K562 (cell line): ENCODE measurements around the gene UBL3. TPM values are rescaled to one million over a fixed set of nuclear protein-coding genes. Genes with fewer than 3 reads are reported as not detected.

Source experiments
- BCL6 ChIP-seq: fragments of 250-450 bp; sonication (Bioruptor Pico); IDR thresholded peaks from 2 replicates; pipeline ENCODE4 v1.4.0; 2020
- COPS2 ChIP-seq: fragments of 450-650 bp; conservative IDR thresholded peaks from 2 replicates; pipeline ENCODE4 v1.6.1; 2016; ENCODE audit warnings: mild to moderate bottlenecking, moderate library complexity
- E2F3 ChIP-seq: fragments of 250-450 bp; sonication (Bioruptor Pico); IDR thresholded peaks from 2 replicates; pipeline ENCODE4 v1.4.0; 2020; ENCODE audit warnings: mild to moderate bottlenecking
- FOXA3 ChIP-seq, 2 experiments: fragments of 450-650 bp in 1 of 2; sonication (generic) in 1 of 2; formaldehyde crosslinking; IDR thresholded peaks in 1 of 2; conservative IDR thresholded peaks in 1 of 2; 2 replicates each; pipeline versions ENCODE4 v1.4.0 to v1.8.0; 2020 to 2022; ENCODE audit warnings: mild to moderate bottlenecking in 2 of 2, missing genetic modification reagents in 1 of 2
- FOXJ3 ChIP-seq: sonication (generic); formaldehyde crosslinking; IDR thresholded peaks from 2 replicates; pipeline ENCODE4 v1.4.0; 2020; ENCODE audit warnings: mild to moderate bottlenecking, missing genetic modification reagents
- IRF2 ChIP-seq: sonication (generic); formaldehyde crosslinking; IDR thresholded peaks from 2 replicates; pipeline ENCODE4 v1.8.1; 2022; ENCODE audit warnings: mild to moderate bottlenecking, missing genetic modification reagents
- NELFE ChIP-seq: IDR thresholded peaks from 2 replicates; pipeline ENCODE4 v1.6.1; 2011; ENCODE audit warnings: mild to moderate bottlenecking; ENCODE audit not compliant: insufficient read depth, insufficient read length
- NR2C2 ChIP-seq, 2 experiments: fragments of 200-800 bp in 1 of 2; sonication (Bioruptor generic) in 1 of 2; sonication (generic) in 1 of 2; formaldehyde crosslinking in 1 of 2; IDR thresholded peaks; 2 replicates each; pipeline versions ENCODE4 v1.6.1 to v1.8.0; 2016 to 2022; ENCODE audit warnings: mild to moderate bottlenecking in 1 of 2, missing compliant biosample characterization in 1 of 2, missing genetic modification characterization in 1 of 2, missing genetic modification reagents in 1 of 2
- OTX1 ChIP-seq: fragments of 450-650 bp; formaldehyde crosslinking; IDR thresholded peaks from 2 replicates; pipeline ENCODE4 v1.4.0; 2022; ENCODE audit warnings: mild to moderate bottlenecking
- YY1 ChIP-seq, 3 experiments: IDR thresholded peaks; 2 replicates each; pipeline ENCODE4 v1.6.1; 2011; ENCODE audit warnings: low read length in 2 of 3, mild to moderate bottlenecking in 2 of 3, moderate library complexity in 2 of 3, borderline replicate concordance in 1 of 3, control low read depth in 1 of 3, low read depth in 1 of 3; ENCODE audit not compliant: insufficient read depth in 3 of 3, insufficient replicate concordance in 2 of 3, control insufficient read depth in 1 of 3, insufficient read length in 1 of 3; ENCODE audit errors: extremely low read depth in 1 of 3
- ZBED1 ChIP-seq: IDR thresholded peaks from 2 replicates; pipeline ENCODE4 v1.6.1; 2014
- ZBTB7A ChIP-seq: IDR thresholded peaks from 2 replicates; pipeline ENCODE4 v1.6.1; 2011; ENCODE audit warnings: low read depth, mild to moderate bottlenecking, low read length, moderate library complexity, borderline replicate concordance; ENCODE audit not compliant: control insufficient read depth
- ZNF184 ChIP-seq: sonication (generic); formaldehyde crosslinking; IDR thresholded peaks from 2 replicates; pipeline ENCODE4 v1.5.0; 2020; ENCODE audit warnings: missing genetic modification reagents
- ZNF24 ChIP-seq: fragments of 450-650 bp; IDR thresholded peaks from 2 replicates; pipeline ENCODE4 v1.6.1; 2016
- ZNF282 ChIP-seq: sonication (generic); formaldehyde crosslinking; IDR thresholded peaks from 2 replicates; pipeline ENCODE4 v1.8.1; 2023; ENCODE audit warnings: missing genetic modification reagents
- ZNF584 ChIP-seq: fragments of 200-800 bp; sonication (Bioruptor generic); IDR thresholded peaks from 2 replicates; pipeline ENCODE4 v1.6.1; 2016; ENCODE audit warnings: low read depth, mild to moderate bottlenecking, missing genetic modification characterization, missing compliant biosample characterization
- ZNF785 ChIP-seq: fragments of 250-450 bp; sonication (Bioruptor Pico); IDR thresholded peaks from 2 replicates; pipeline ENCODE4 v1.4.0; 2020; ENCODE audit warnings: mild to moderate bottlenecking
- polyA plus RNA-seq, 8 experiments: library from polyadenylated mRNA; depleted of rRNA in 4 of 8; stranded (reverse) in 5 of 8; unstranded in 3 of 8; fragments of >200 nt; fragmentation: Nextera tagmentation in 2 of 8; fragmentation: Illumina TruSeq in 1 of 8; extraction: Ambion mirVana in 2 of 8; extraction: Trizol in 1 of 8; gene quantifications; 2 replicates each; pipeline versions ENCODE4 v1.2.1 to v1.2.3, GENCODE V29; 2011 to 2014; ENCODE audit warnings: inconsistent platforms in 1 of 8, missing spikeins in 1 of 8
- total RNA-seq, 7 experiments: library from RNA; depleted of rRNA in 6 of 7; stranded (reverse); fragments of >200 nt in 6 of 7; fragmentation: Illumina TruSeq in 2 of 7; extraction: Trizol in 2 of 7; gene quantifications; 2 replicates each; pipeline versions ENCODE4 v1.2.1 to v1.2.3, GENCODE V29; 2011 to 2021; ENCODE audit warnings: low replicate concordance in 1 of 7
- TF ChIP-seq, protein P1 (sequence below): sonication (generic); formaldehyde crosslinking; IDR thresholded peaks from 2 replicates; pipeline ENCODE4 v1.8.0; 2022; ENCODE audit warnings: missing genetic modification reagents, mild to moderate bottlenecking, borderline replicate concordance
- TF ChIP-seq, protein P2 (sequence below), 2 experiments: fragments of 200-800 bp in 1 of 2; sonication (Bioruptor generic) in 1 of 2; sonication (generic) in 1 of 2; formaldehyde crosslinking in 1 of 2; IDR thresholded peaks in 1 of 2; conservative IDR thresholded peaks in 1 of 2; 2 replicates each; pipeline versions ENCODE4 v1.5.0 to v1.6.1; 2016 to 2020; ENCODE audit warnings: missing compliant biosample characterization in 1 of 2, missing genetic modification characterization in 1 of 2, missing genetic modification reagents in 1 of 2
- TF ChIP-seq, protein P3 (sequence below): IDR thresholded peaks from 3 replicates; pipeline ENCODE4 v1.6.1; 2011; ENCODE audit warnings: borderline replicate concordance, mild to moderate bottlenecking; ENCODE audit not compliant: insufficient read length, insufficient read depth
- TF ChIP-seq, protein P4 (sequence below): sonication (generic); formaldehyde crosslinking; IDR thresholded peaks from 2 replicates; pipeline ENCODE4 v1.8.0; 2022; ENCODE audit warnings: missing genetic modification reagents, mild to moderate bottlenecking, borderline replicate concordance

Gene UBL3
- total and polyA plus RNA-seq, 9 of the 15 experiments (the other 6 are each of a cell fraction or from before 2014, with no cell fraction given), result 0.64 to 2.4 (median 1.8) TPM

DNA sequence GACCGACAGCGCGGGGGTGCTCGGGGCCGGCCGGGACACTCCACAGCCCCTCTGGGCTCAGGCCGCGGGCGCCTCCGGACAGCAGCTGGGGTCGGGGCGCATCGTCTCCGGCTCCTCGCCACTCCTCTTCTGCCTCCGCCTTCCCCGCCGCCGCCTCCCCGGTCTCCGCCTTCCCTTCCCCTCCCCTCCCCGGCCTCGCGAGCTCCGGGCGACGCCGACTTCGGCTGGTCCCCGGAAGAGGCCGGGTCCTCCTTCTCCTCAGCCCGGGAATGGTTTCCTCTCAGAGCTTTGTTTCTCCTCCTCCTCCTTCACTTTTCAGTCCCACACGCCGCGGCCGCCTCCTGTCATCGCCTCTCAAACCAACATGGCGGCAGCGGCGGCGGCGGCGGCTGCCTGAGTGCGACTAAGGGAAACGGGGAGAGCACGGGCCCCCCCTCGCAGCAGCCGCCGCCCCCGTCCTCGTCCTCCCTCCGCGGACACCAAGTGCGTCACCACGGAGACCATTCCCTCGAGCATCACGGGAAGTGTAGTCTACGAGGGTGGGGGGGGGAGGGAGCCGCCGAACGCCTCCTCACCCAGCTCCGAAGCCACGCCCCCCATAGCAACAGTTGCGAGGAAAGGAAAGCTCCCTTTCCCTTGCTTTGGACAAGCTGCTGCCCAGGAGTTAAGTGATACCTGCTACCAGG lies at the start of gene UBL3 (continued):
- TF ChIP-seq, protein P1, sequence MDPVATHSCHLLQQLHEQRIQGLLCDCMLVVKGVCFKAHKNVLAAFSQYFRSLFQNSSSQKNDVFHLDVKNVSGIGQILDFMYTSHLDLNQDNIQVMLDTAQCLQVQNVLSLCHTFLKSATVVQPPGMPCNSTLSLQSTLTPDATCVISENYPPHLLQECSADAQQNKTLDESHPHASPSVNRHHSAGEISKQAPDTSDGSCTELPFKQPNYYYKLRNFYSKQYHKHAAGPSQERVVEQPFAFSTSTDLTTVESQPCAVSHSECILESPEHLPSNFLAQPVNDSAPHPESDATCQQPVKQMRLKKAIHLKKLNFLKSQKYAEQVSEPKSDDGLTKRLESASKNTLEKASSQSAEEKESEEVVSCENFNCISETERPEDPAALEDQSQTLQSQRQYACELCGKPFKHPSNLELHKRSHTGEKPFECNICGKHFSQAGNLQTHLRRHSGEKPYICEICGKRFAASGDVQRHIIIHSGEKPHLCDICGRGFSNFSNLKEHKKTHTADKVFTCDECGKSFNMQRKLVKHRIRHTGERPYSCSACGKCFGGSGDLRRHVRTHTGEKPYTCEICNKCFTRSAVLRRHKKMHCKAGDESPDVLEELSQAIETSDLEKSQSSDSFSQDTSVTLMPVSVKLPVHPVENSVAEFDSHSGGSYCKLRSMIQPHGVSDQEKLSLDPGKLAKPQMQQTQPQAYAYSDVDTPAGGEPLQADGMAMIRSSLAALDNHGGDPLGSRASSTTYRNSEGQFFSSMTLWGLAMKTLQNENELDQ, result no peak
- TF ChIP-seq, protein P2, sequence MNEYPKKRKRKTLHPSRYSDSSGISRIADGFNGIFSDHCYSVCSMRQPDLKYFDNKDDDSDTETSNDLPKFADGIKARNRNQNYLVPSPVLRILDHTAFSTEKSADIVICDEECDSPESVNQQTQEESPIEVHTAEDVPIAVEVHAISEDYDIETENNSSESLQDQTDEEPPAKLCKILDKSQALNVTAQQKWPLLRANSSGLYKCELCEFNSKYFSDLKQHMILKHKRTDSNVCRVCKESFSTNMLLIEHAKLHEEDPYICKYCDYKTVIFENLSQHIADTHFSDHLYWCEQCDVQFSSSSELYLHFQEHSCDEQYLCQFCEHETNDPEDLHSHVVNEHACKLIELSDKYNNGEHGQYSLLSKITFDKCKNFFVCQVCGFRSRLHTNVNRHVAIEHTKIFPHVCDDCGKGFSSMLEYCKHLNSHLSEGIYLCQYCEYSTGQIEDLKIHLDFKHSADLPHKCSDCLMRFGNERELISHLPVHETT (CRISPR knock-in tag; conservative IDR thresholded peaks at IDR 0.05 in 1 of 2, IDR thresholded peaks at IDR 0.05 in 1 of 2), result peak in 1 of 2 experiments; percentile 70; a peak in 2 of 4 replicates
- TF ChIP-seq ZNF24, result no peak
- TF ChIP-seq FOXA3 (CRISPR knock-in tag; conservative IDR thresholded peaks at IDR 0.05 in 1 of 2, IDR thresholded peaks at IDR 0.05 in 1 of 2), result no peak
- TF ChIP-seq, protein P3, sequence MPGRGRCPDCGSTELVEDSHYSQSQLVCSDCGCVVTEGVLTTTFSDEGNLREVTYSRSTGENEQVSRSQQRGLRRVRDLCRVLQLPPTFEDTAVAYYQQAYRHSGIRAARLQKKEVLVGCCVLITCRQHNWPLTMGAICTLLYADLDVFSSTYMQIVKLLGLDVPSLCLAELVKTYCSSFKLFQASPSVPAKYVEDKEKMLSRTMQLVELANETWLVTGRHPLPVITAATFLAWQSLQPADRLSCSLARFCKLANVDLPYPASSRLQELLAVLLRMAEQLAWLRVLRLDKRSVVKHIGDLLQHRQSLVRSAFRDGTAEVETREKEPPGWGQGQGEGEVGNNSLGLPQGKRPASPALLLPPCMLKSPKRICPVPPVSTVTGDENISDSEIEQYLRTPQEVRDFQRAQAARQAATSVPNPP, result no peak
- no peak for TF ChIP-seq NR2C2 (CRISPR knock-in tag; IDR thresholded peaks at IDR 0.05)
- peak; percentile 55; the same call in 1 of the 2 replicates for TF ChIP-seq NR2C2 (tag; IDR thresholded peaks at IDR 0.05)
- TF ChIP-seq ZNF184 (CRISPR knock-in tag), result no peak
- TF ChIP-seq, protein P4, sequence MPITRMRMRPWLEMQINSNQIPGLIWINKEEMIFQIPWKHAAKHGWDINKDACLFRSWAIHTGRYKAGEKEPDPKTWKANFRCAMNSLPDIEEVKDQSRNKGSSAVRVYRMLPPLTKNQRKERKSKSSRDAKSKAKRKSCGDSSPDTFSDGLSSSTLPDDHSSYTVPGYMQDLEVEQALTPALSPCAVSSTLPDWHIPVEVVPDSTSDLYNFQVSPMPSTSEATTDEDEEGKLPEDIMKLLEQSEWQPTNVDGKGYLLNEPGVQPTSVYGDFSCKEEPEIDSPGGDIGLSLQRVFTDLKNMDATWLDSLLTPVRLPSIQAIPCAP (CRISPR knock-in tag), result no peak
- TF ChIP-seq FOXJ3 (CRISPR knock-in tag), result no peak
- TF ChIP-seq OTX1 (CRISPR knock-in tag), result 0 out of 2 replicates have a peak, but pooled peaks have one; percentile 27
- no peak for TF ChIP-seq ZNF282 (CRISPR knock-in tag)
- no peak for TF ChIP-seq BCL6 (CRISPR knock-in tag)
- no peak for TF ChIP-seq ZNF584 (CRISPR knock-in tag)
- no peak for TF ChIP-seq NELFE
- no peak for TF ChIP-seq COPS2
- 0 out of 2 replicates have a peak, but pooled peaks have one; percentile 3 for TF ChIP-seq ZBTB7A
- TF ChIP-seq ZBED1, result no peak
- peak; percentile 51 to 93 (median 86) for TF ChIP-seq YY1 (IDR thresholded peaks at IDR 0.05; ENCODE audit: borderline replicate concordance in 1 of 3, control insufficient read depth in 1 of 3, extremely low read depth in 1 of 3, insufficient read depth in 3 of 3, insufficient read length in 1 of 3, insufficient replicate concordance in 2 of 3, low read depth in 1 of 3, low read length in 2 of 3)
- no peak for TF ChIP-seq IRF2 (CRISPR knock-in tag)
- no peak for TF ChIP-seq ZNF785 (CRISPR knock-in tag)
- no peak for TF ChIP-seq E2F3 (CRISPR knock-in tag)
